Subcutaneous adipose tissue (tissue), 4 donors: ENCODE data around the gene PDE7B. TPM values are rescaled to one million over a fixed set of nuclear protein-coding genes. Genes with fewer than 3 reads are reported as not detected.

Source experiments
- total RNA-seq, 4 donors: library from RNA; depleted of rRNA; stranded (reverse); fragments of >200 nt; gene quantifications; one replicate each; pipeline ENCODE4 v1.1.0, GENCODE V29; 2016
- TF ChIP-seq, protein P1 (sequence below): fragments of 450-650 bp; IDR thresholded peaks from one replicate; pipeline ENCODE4 v1.5.1; 2016; ENCODE audit warnings: low read depth, mild to moderate bottlenecking, control low read depth, antibody characterized with exemption, moderate library complexity

The PDE7B gene
- total RNA-seq, 4 donors from 2014 or later, result 4.1 to 12.6 (median 9.5) TPM

DNA sequence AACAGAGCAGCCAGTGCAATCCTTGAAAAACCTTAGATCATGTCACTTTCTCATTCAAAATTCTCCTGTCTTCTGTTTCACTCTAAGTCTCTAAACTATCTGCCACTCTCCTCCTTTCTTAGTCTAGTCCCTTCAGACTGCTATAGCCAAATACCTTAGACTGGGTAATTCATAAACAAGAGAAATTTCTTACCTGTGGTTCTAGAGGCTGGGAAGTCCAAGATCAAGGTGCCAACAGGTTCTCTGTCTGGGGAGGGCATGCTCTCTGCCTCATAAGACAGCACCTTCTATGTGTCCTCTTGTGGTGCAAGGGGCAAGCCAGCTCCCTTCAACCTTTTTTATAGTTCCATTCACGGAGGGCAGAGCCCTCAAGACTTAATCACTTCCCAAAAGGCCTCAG, 242.3 kb downstream of the PDE7B start:
- TF ChIP-seq, protein P1, sequence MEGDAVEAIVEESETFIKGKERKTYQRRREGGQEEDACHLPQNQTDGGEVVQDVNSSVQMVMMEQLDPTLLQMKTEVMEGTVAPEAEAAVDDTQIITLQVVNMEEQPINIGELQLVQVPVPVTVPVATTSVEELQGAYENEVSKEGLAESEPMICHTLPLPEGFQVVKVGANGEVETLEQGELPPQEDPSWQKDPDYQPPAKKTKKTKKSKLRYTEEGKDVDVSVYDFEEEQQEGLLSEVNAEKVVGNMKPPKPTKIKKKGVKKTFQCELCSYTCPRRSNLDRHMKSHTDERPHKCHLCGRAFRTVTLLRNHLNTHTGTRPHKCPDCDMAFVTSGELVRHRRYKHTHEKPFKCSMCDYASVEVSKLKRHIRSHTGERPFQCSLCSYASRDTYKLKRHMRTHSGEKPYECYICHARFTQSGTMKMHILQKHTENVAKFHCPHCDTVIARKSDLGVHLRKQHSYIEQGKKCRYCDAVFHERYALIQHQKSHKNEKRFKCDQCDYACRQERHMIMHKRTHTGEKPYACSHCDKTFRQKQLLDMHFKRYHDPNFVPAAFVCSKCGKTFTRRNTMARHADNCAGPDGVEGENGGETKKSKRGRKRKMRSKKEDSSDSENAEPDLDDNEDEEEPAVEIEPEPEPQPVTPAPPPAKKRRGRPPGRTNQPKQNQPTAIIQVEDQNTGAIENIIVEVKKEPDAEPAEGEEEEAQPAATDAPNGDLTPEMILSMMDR, result no peak

- TF ChIP-seq, protein P1, result no peak
Observed at GRCh38 chr6:136094812-136095211, 243.3 kb downstream of the PDE7B start.

DNA sequence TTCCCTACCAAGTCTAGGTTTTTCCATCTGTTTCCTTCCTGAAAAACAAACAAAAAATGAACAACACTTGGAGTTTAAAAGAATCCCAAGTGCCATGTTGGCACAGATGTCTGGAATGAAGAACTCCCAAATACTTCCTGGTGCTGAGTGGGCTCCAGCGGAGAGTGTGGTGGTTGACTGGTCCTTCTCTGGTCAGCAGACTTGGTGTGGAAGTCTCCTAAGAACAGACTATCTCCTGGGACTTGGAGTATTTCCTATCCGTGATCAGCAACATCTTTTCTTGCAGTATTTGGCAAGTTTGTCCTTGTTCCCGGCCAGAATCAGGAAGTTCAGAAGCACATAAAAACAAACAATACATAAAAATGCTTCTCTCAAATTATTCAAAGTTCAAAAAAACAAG, 244.5 kb downstream of the PDE7B start:
- TF ChIP-seq, protein P1, result no peak

DNA sequence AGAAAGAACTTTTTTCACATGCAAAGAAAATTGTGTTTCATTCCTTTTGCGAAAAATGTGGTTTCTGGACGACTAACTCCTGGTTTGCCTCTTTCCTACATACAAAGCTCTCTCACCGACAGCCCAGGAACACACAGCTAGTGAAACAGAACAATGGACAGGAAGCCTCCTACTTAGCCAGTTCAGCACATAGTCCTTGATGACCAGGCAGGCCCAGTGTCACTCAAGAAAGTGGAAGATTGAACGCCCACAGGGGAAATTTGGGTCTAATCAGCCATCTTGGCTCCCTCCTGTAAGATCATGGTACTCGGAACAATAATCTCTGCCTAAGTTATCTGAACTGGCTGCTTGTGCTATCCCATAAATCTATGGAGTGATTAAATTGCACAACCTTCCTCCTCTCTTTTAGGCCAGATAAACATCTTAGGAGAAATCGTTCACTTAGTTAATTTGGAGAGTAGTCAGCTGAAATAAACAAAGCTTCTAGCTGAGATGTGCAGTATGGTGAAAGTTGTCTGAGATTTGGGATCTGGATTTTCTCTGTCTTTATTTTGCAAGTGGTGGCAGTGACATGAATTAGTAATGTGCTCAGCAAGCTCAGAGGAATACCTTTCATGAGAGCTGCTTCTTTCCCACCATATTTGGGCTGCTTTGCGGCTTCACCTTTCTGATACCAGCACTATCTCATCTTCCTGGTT, 251.6 kb downstream of the PDE7B start:
- TF ChIP-seq, protein P1, result no peak

- TF ChIP-seq, protein P1, result no peak
Observed at GRCh38 chr6:136103763-136104311, 252.3 kb downstream of the PDE7B start.

GRCh38 chr6:136104556-136104955, 253.1 kb downstream of the PDE7B start:
- TF ChIP-seq, protein P1, result no peak

DNA sequence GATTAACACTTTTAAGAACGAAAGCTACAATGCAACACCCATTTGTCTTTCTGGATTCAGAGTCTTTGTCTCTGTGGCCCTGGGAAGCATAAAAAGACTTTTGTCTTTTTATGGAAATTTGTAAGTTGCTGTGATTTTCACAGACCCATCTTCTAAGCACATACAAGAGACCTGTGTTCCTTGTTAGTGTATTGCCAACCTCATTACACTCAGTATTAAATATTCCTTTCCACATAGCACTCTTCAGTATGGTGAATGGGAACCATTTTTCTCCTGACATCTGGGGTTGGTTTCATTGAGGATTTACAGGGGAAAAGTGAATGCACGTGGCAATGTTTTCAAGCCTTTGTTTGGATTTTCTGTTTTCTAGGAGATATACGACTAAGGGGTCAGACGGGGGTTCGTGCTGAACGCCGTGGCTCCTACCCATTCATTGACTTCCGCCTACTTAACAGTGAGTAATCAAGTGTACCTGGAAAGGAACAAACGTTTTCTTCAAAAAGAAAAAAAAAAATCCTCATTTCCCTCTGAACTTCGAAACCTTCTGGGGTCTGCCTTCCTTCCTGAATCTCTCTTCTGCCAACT, 257.0 kb downstream of the PDE7B start:
- TF ChIP-seq, protein P1, result no peak
